ENCODE data around the gene WNT9A.

DNA sequence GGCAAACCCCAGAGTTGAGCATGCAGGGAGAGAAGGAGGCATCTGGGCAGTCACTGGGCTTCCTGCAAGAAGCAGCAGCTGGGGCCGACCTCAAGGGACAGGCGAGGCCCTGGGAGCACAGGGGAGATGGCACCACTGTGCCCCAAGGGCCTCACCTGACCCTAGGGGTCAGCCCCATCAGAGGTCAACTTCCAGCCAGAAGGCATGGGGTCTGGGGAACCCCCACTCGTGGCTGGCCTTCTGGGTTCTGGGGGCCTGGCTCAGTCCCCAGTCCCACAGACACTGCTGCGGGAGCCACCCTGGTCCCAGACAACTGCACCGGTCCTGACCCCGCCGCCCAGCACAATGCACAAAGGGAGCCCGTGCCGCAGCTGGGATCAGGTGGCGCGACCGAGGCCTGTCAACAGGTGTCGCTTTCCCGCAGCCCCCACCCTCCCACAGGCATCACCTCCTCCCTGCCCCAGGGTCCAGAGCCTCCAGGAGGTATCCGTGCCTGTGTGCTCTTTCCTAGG is 6.2 kb downstream of the WNT9A start:
- TF ChIP-seq RAD21 (IDR thresholded peaks at IDR 0.05) (no peak), RXRA (IDR thresholded peaks at IDR 0.05) (no peak), GABPA (IDR thresholded peaks at IDR 0.05 in 1 of 2, conservative IDR thresholded peaks at IDR 0.05 in 1 of 2) (no peak), SP1 (IDR thresholded peaks at IDR 0.05) (no peak)
- TF ChIP-seq, protein P1, sequence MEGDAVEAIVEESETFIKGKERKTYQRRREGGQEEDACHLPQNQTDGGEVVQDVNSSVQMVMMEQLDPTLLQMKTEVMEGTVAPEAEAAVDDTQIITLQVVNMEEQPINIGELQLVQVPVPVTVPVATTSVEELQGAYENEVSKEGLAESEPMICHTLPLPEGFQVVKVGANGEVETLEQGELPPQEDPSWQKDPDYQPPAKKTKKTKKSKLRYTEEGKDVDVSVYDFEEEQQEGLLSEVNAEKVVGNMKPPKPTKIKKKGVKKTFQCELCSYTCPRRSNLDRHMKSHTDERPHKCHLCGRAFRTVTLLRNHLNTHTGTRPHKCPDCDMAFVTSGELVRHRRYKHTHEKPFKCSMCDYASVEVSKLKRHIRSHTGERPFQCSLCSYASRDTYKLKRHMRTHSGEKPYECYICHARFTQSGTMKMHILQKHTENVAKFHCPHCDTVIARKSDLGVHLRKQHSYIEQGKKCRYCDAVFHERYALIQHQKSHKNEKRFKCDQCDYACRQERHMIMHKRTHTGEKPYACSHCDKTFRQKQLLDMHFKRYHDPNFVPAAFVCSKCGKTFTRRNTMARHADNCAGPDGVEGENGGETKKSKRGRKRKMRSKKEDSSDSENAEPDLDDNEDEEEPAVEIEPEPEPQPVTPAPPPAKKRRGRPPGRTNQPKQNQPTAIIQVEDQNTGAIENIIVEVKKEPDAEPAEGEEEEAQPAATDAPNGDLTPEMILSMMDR (IDR thresholded peaks at IDR 0.05; ENCODE audit: low read depth, low read length, missing input control): no peak
- TF ChIP-seq, protein P2, sequence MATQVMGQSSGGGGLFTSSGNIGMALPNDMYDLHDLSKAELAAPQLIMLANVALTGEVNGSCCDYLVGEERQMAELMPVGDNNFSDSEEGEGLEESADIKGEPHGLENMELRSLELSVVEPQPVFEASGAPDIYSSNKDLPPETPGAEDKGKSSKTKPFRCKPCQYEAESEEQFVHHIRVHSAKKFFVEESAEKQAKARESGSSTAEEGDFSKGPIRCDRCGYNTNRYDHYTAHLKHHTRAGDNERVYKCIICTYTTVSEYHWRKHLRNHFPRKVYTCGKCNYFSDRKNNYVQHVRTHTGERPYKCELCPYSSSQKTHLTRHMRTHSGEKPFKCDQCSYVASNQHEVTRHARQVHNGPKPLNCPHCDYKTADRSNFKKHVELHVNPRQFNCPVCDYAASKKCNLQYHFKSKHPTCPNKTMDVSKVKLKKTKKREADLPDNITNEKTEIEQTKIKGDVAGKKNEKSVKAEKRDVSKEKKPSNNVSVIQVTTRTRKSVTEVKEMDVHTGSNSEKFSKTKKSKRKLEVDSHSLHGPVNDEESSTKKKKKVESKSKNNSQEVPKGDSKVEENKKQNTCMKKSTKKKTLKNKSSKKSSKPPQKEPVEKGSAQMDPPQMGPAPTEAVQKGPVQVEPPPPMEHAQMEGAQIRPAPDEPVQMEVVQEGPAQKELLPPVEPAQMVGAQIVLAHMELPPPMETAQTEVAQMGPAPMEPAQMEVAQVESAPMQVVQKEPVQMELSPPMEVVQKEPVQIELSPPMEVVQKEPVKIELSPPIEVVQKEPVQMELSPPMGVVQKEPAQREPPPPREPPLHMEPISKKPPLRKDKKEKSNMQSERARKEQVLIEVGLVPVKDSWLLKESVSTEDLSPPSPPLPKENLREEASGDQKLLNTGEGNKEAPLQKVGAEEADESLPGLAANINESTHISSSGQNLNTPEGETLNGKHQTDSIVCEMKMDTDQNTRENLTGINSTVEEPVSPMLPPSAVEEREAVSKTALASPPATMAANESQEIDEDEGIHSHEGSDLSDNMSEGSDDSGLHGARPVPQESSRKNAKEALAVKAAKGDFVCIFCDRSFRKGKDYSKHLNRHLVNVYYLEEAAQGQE (IDR thresholded peaks at IDR 0.05): no peak
